HepG2 (cell line): ENCODE results near the gene MXRA8. TPM values are rescaled to one million over a fixed set of nuclear protein-coding genes. Genes with fewer than 3 reads are reported as not detected.

Experiments
- ATAC-seq: fragments of 200-7000 bp; cut with Tn5 transposase; 3 replicates; pipeline ENCODE4 v1.9.1; 2020; ENCODE audit warnings: mild to moderate bottlenecking, moderate library complexity
- BruUV-seq: library from RNA; stranded (reverse); fragments of 400-500 nt; replicated peaks from 2 replicates; lab custom pipeline; 2021; lab: Mats Ljungman, UMichigan
- CTCF ChIA-PET: fragments of 300-600 bp; formaldehyde crosslinking; extraction: SDS; loops from one replicate; lab custom pipeline; 2021; ENCODE audit warnings: low total read pairs, inconsistent platforms, low intra/inter-chr PET ratio; lab: Yijun Ruan, JAX
- POLR2A ChIA-PET: fragments of 350-600 bp; sonication (Branson Sonifier 250); formaldehyde crosslinking; loops from one replicate; lab custom pipeline; 2020; ENCODE audit warnings: antibody characterized with exemption, inconsistent platforms; lab: Yijun Ruan, JAX
- DNase-seq: peaks from one replicate; pipeline ENCODE4 v3.0.0-alpha.2; 2015; ENCODE audit warnings: low spot score
- FAIRE-seq: peaks from 3 replicates; lab custom pipeline; 2011; peaks lifted over from hg19 to GRCh38; lab: Jason Lieb, UNC
- H2AFZ ChIP-seq: one replicate; pipeline ENCODE4 v1.6.1; 2011; ENCODE audit warnings: low read length, inconsistent platforms
- H3K27ac ChIP-seq: fragments of 300-600 bp; 3 replicates; pipeline ENCODE4 v1.8.0; 2011; ENCODE audit warnings: mixed run types, mild to moderate bottlenecking, mixed read lengths, low read length, inconsistent platforms; ENCODE audit not compliant: insufficient read depth; ENCODE audit errors: extremely low read length
- H3K27me3 ChIP-seq, 2 experiments: fragments of 200-600 bp in 1 of 2; 2 replicates in 1 of 2; 3 replicates in 1 of 2; pipeline versions ENCODE4 v1.6.0 to v1.8.0; 2011; ENCODE audit warnings: low read length in 2 of 2, mild to moderate bottlenecking in 2 of 2, moderate library complexity in 2 of 2, inconsistent platforms in 1 of 2; ENCODE audit not compliant: insufficient read depth in 2 of 2, control insufficient read depth in 1 of 2
- H3K36me3 ChIP-seq, 2 experiments: fragments of 200-600 bp in 1 of 2; replicated peaks in 1 of 2; 2 replicates in 1 of 2; 3 replicates in 1 of 2; pipeline versions ENCODE4 v1.5.1 to v1.8.0; 2011; ENCODE audit warnings: low read length in 2 of 2, inconsistent platforms in 1 of 2; ENCODE audit not compliant: insufficient read depth in 2 of 2, control insufficient read depth in 1 of 2
- H3K4me1 ChIP-seq: 2 replicates; pipeline ENCODE4 v1.5.1; 2012; ENCODE audit warnings: low read length, inconsistent platforms; ENCODE audit not compliant: insufficient read depth
- H3K4me2 ChIP-seq: 2 replicates; pipeline ENCODE4 v1.6.0; 2011; ENCODE audit warnings: low read depth, low read length, inconsistent platforms
- H3K4me3 ChIP-seq, 3 experiments: fragments of 200-600 bp in 1 of 3; sonication (generic), shearing (Covaris generic) in 1 of 3; replicated peaks in 1 of 3; 2 replicates each; pipeline ENCODE4 v1.5.1; 2011 to 2016; ENCODE audit warnings: low read length in 3 of 3, inconsistent platforms in 2 of 3, low read depth in 2 of 3, mild to moderate bottlenecking in 2 of 3, control low read depth in 1 of 3, mixed read lengths in 1 of 3; ENCODE audit not compliant: insufficient read depth in 1 of 3
- H3K79me2 ChIP-seq: one replicate; pipeline ENCODE4 v1.6.1; 2011; ENCODE audit warnings: low read length, inconsistent platforms; ENCODE audit not compliant: insufficient read depth
- H3K9ac ChIP-seq: 2 replicates; pipeline ENCODE4 v1.6.0; 2011; ENCODE audit warnings: mild to moderate bottlenecking, low read depth, low read length, inconsistent platforms; ENCODE audit not compliant: insufficient read depth
- H3K9me3 ChIP-seq: 2 replicates; pipeline ENCODE4 v1.5.1; 2012; ENCODE audit warnings: mild to moderate bottlenecking, low read length
- H4K20me1 ChIP-seq: 2 replicates; pipeline ENCODE4 v1.6.0; 2011; ENCODE audit warnings: inconsistent platforms, mild to moderate bottlenecking, low read length, moderate library complexity; ENCODE audit not compliant: insufficient read depth
- HNF1B ChIP-seq: sonication (generic); formaldehyde crosslinking; IDR thresholded peaks from 2 replicates; pipeline ENCODE4 v1.5.1; 2020; ENCODE audit warnings: mild to moderate bottlenecking, moderate library complexity, missing genetic modification reagents
- POLR2A ChIP-seq, 2 experiments: IDR thresholded peaks; 2 replicates each; pipeline ENCODE4 v1.6.1; 2011; ENCODE audit warnings: low read depth in 2 of 2, low read length in 2 of 2, mild to moderate bottlenecking in 1 of 2, moderate library complexity in 1 of 2; ENCODE audit not compliant: insufficient read depth in 1 of 2
- SKIL ChIP-seq: sonication (generic); formaldehyde crosslinking; IDR thresholded peaks from 2 replicates; pipeline ENCODE4 v1.8.0; 2022; ENCODE audit warnings: missing genetic modification reagents, mild to moderate bottlenecking, moderate library complexity, borderline replicate concordance
- ZNF274 ChIP-seq: sonication (generic); formaldehyde crosslinking; IDR thresholded peaks from 2 replicates; pipeline ENCODE4 v1.5.1; 2020; ENCODE audit warnings: mild to moderate bottlenecking, missing genetic modification reagents
- ZSCAN21 ChIP-seq: sonication (generic); formaldehyde crosslinking; IDR thresholded peaks from 2 replicates; pipeline ENCODE4 v1.8.0; 2022; ENCODE audit warnings: mild to moderate bottlenecking, missing genetic modification reagents, moderate library complexity, borderline replicate concordance
- WGBS: methylation state at CpG from one replicate; pipeline ENCODE4 v1.1.6; 2017; ENCODE audit warnings: low lambda C conversion rate; 5-methylcytosine and 5-hydroxymethylcytosine counted together
- in situ Hi-C: cut with HindIII; loops from 2 replicates; pipeline ENCODE4 v1.10.0; 2017; ENCODE audit warnings: low pct_unique_long_range_greater_than_20kb; ENCODE audit not compliant: extremely low pct_ligation_motif_present
- intact Hi-C: fragments of 100-400 bp; cut with micrococcal nuclease; formaldehyde crosslinking; loops from one replicate; pipeline ENCODE4 v1.10.0; 2022; ENCODE audit not compliant: unreplicated experiment
- polyA plus RNA-seq, 8 experiments: library from polyadenylated mRNA; depleted of rRNA in 3 of 8; stranded (reverse) in 7 of 8; unstranded in 1 of 8; fragments of >200 nt; fragmentation: Illumina TruSeq in 4 of 8; extraction: Trizol in 4 of 8; gene quantifications; 2 replicates each; pipeline versions ENCODE4 v1.2.1 to v1.2.3, GENCODE V29; 2011 to 2016; ENCODE audit warnings: low read depth in 4 of 8, missing spikeins in 1 of 8, mixed read lengths in 1 of 8; ENCODE audit not compliant: insufficient read depth in 1 of 8
- total RNA-seq, 5 experiments: library from RNA; depleted of rRNA; stranded (reverse); fragments of >200 nt; fragmentation: Illumina TruSeq; extraction: Trizol; gene quantifications; 2 replicates each; pipeline ENCODE4 v1.2.3, GENCODE V29; 2016; ENCODE audit warnings: low read depth in 1 of 5
- TF ChIP-seq, protein P1 (sequence below), 2 experiments: sonication (generic) in 1 of 2; formaldehyde crosslinking in 1 of 2; IDR thresholded peaks; 2 replicates each; pipeline versions ENCODE4 v1.5.1 to v1.6.1; 2011 to 2020; ENCODE audit warnings: borderline replicate concordance in 1 of 2, low read depth in 1 of 2, low read length in 1 of 2, mild to moderate bottlenecking in 1 of 2, missing genetic modification reagents in 1 of 2, moderate library complexity in 1 of 2

Gene MXRA8
- total and polyA plus RNA-seq, 2 of the 13 experiments (the other 11 are each of a cell fraction or from before 2014, with no cell fraction given), result 19.8 to 44.8 TPM

GRCh38 chr1:1377540-1378205 lies 19.3 kb upstream of the MXRA8 start (continued):
- no peak for TF ChIP-seq SKIL (CRISPR knock-in tag)

GRCh38 chr1:1376551-1377226 lies 18.3 kb upstream of the MXRA8 start:
- intact Hi-C loops (loop anchor here (2.0 kb wide), 1 partner anchor 22 kb away; the partner anchor contains the start of gene CCNL2), in situ Hi-C loops (no loop called here)
- H3K4me2 ChIP-seq, result peak overlapping the region; percentile 100
- no TSS peak for BruUV-seq
- no peak for FAIRE-seq
- H3K27me3 ChIP-seq, result no peaks in the 10 kb centered on the region; a peak in 1 of 5 replicates
- peaks cover 19% of the 10 kb centered on the region for H3K79me2 ChIP-seq
- H3K9ac ChIP-seq, result peak overlapping the region; percentile 98
- peak overlapping the region; percentile 70 to 79 (median 74); a peak in 5 of 6 replicates for H3K4me3 ChIP-seq
- no peaks in the 10 kb centered on the region for H3K9me3 ChIP-seq
- H3K27ac ChIP-seq, result peak overlapping the region; percentile 79
- peaks cover 0 to 2% of the 10 kb centered on the region in 2 experiments; a peak in 1 of 5 replicates for H3K36me3 ChIP-seq
- H3K4me1 ChIP-seq, result peaks cover 33% of the 10 kb centered on the region
- TF ChIP-seq, protein P1, sequence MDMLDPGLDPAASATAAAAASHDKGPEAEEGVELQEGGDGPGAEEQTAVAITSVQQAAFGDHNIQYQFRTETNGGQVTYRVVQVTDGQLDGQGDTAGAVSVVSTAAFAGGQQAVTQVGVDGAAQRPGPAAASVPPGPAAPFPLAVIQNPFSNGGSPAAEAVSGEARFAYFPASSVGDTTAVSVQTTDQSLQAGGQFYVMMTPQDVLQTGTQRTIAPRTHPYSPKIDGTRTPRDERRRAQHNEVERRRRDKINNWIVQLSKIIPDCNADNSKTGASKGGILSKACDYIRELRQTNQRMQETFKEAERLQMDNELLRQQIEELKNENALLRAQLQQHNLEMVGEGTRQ (IDR thresholded peaks at IDR 0.05; ENCODE audit: low read depth, low read length), result no peak
- TF ChIP-seq, protein P1 (CRISPR knock-in tag; IDR thresholded peaks at IDR 0.05; ENCODE audit: borderline replicate concordance), result no peak
- TF ChIP-seq HNF1B (0 out of 2 replicates have a peak, but pooled peaks have one; percentile 59), ZSCAN21 (CRISPR knock-in tag) (0 out of 2 replicates have a peak, but pooled peaks have one; percentile 17), POLR2A (IDR thresholded peaks at IDR 0.05; ENCODE audit: insufficient read depth in 1 of 2, low read depth in 2 of 2, low read length in 2 of 2) (0 out of 4 replicates have a peak, but pooled peaks of 1 of the 2 experiments have one; percentile 2), ZNF274 (CRISPR knock-in tag) (0 out of 2 replicates have a peak, but pooled peaks have one; percentile 25)
- TF ChIP-seq, all 625 proteins: peak for 4
- H2AFZ ChIP-seq, result no peak overlapping the region
- WGBS, result 68% methylated on average over 10 of the region's 10 CpGs
- DNase-seq, result no peak
- ATAC-seq, result no peak
- ChIA-PET POLR2A (interaction anchor here (0.7 to 3.2 kb wide), 11 partner anchors 12 to 62 kb away, joined by 3 to 35 read pairs (median 15); partner anchors contain the start of genes CCNL2, DVL1 and MRPL20), CTCF (no interaction called here)
- no peaks in the 10 kb centered on the region for H4K20me1 ChIP-seq
